H9 (cell line): ENCODE results near the gene NACAD. TPM values are rescaled to one million over a fixed set of nuclear protein-coding genes. Genes with fewer than 3 reads are reported as not detected.
A peak's percentile ranks its signal among the peaks of the same experiment; 100 is the strongest.

ENCODE experiments used
- DNase-seq: peaks from one replicate; pipeline ENCODE4 v3.0.0-alpha.2; 2017
- H2AFZ ChIP-seq: one replicate; pipeline ENCODE4 v1.6.1; 2013; ENCODE audit warnings: mild to moderate bottlenecking, low read length, control low read depth, moderate library complexity
- H2AK5ac ChIP-seq: 2 replicates; pipeline ENCODE4 v1.6.1; 2013; ENCODE audit warnings: low read length, control low read depth, mixed read lengths; ENCODE audit not compliant: insufficient read length
- H2BK120ac ChIP-seq: one replicate; pipeline ENCODE4 v1.6.1; 2013; ENCODE audit warnings: low read depth, mild to moderate bottlenecking, low read length, control low read depth, inconsistent platforms; ENCODE audit not compliant: poor library complexity, severe bottlenecking
- H2BK12ac ChIP-seq: 2 replicates; pipeline ENCODE4 v1.6.1; 2013; ENCODE audit warnings: low read length, control low read depth, mixed read lengths, low read depth; ENCODE audit not compliant: insufficient read length
- H2BK15ac ChIP-seq: 2 replicates; pipeline ENCODE4 v1.6.1; 2013; ENCODE audit warnings: low read depth, low read length, control low read depth
- H2BK20ac ChIP-seq: one replicate; pipeline ENCODE4 v1.6.1; 2013; ENCODE audit warnings: low read depth, mild to moderate bottlenecking, low read length, control low read depth, inconsistent platforms; ENCODE audit not compliant: poor library complexity, severe bottlenecking
- H2BK5ac ChIP-seq: 2 replicates; pipeline ENCODE4 v1.6.1; 2013; ENCODE audit warnings: low read length, control low read depth, mixed read lengths; ENCODE audit not compliant: insufficient read length
- H3K14ac ChIP-seq: 2 replicates; pipeline ENCODE4 v1.6.1; 2013; ENCODE audit warnings: low read length, control low read depth; ENCODE audit not compliant: insufficient read depth
- H3K18ac ChIP-seq: 2 replicates; pipeline ENCODE4 v1.6.1; 2013; ENCODE audit warnings: low read depth, mild to moderate bottlenecking, mixed read lengths, low read length, control low read depth; ENCODE audit not compliant: insufficient read length
- H3K23ac ChIP-seq: 2 replicates; pipeline ENCODE4 v1.6.1; 2013; ENCODE audit warnings: low read length, control low read depth, mixed read lengths, low read depth; ENCODE audit not compliant: insufficient read length
- H3K23me2 ChIP-seq: 2 replicates; pipeline ENCODE4 v1.6.1; 2013; ENCODE audit warnings: low read depth, mild to moderate bottlenecking, mixed read lengths, low read length, control low read depth; ENCODE audit not compliant: insufficient read length, poor library complexity, severe bottlenecking
- H3K27ac ChIP-seq: 2 replicates; pipeline ENCODE4 v1.5.1; 2013; ENCODE audit warnings: low read length, control low read depth, mixed read lengths, low read depth; ENCODE audit not compliant: insufficient read length
- H3K27me3 ChIP-seq: 2 replicates; pipeline ENCODE4 v1.6.1; 2013; ENCODE audit warnings: low read length, control low read depth, inconsistent platforms; ENCODE audit not compliant: insufficient read depth
- H3K4ac ChIP-seq: 2 replicates; pipeline ENCODE4 v1.6.1; 2013; ENCODE audit warnings: low read depth, mild to moderate bottlenecking, control low read depth, inconsistent platforms, low read length, moderate library complexity
- H3K4me1 ChIP-seq: 2 replicates; pipeline ENCODE4 v1.6.1; 2013; ENCODE audit warnings: low read length, control low read depth, inconsistent platforms; ENCODE audit not compliant: insufficient read depth
- H3K4me2 ChIP-seq: 2 replicates; pipeline ENCODE4 v1.6.1; 2013; ENCODE audit warnings: low read length, control low read depth, mixed read lengths; ENCODE audit not compliant: insufficient read length, insufficient read depth
- H3K56ac ChIP-seq: 2 replicates; pipeline ENCODE4 v1.6.1; 2013; ENCODE audit warnings: low read depth, mild to moderate bottlenecking, mixed read lengths, low read length, control low read depth; ENCODE audit not compliant: insufficient read length
- H3K79me1 ChIP-seq: 2 replicates; pipeline ENCODE4 v1.6.1; 2013; ENCODE audit warnings: low read depth, mild to moderate bottlenecking, moderate library complexity, low read length, control low read depth, inconsistent platforms; ENCODE audit not compliant: insufficient read depth, poor library complexity, severe bottlenecking
- H3K79me2 ChIP-seq: 2 replicates; pipeline ENCODE4 v1.6.1; 2013; ENCODE audit warnings: low read length, control low read depth, inconsistent platforms; ENCODE audit not compliant: insufficient read depth
- H3K9ac ChIP-seq: 2 replicates; pipeline ENCODE4 v1.6.1; 2013; ENCODE audit warnings: low read length, control low read depth, mixed read lengths; ENCODE audit not compliant: insufficient read length; ENCODE audit errors: extremely low read depth
- H3K9me3 ChIP-seq: one replicate; pipeline ENCODE4 v1.6.1; 2013; ENCODE audit warnings: low read depth, low read length, inconsistent platforms; ENCODE audit not compliant: control insufficient read depth
- H3T11ph ChIP-seq: one replicate; pipeline ENCODE4 v1.6.1; 2013; ENCODE audit warnings: mild to moderate bottlenecking, low read length, control low read depth, inconsistent platforms
- H4K20me1 ChIP-seq: one replicate; pipeline ENCODE4 v1.6.1; 2013; ENCODE audit not compliant: control insufficient read depth, insufficient read length, insufficient read depth
- H4K5ac ChIP-seq: 2 replicates; pipeline ENCODE4 v1.6.1; 2013; ENCODE audit warnings: low read depth, mild to moderate bottlenecking, mixed read lengths, low read length, control low read depth; ENCODE audit not compliant: insufficient read length
- H4K8ac ChIP-seq: replicated peaks from 2 replicates; pipeline ENCODE4 v1.6.1; 2013; ENCODE audit warnings: low read length, control low read depth, mixed read lengths, low read depth; ENCODE audit not compliant: insufficient read length
- H4K91ac ChIP-seq: 2 replicates; pipeline ENCODE4 v1.6.1; 2013; ENCODE audit warnings: low read depth, mild to moderate bottlenecking, moderate library complexity, mixed read lengths, low read length, control low read depth; ENCODE audit not compliant: insufficient read length
- H3K27ac Mint-ChIP-seq, 3 experiments: 2 replicates in 2 of 3; 3 replicates in 1 of 3; pipeline ENCODE4 v1.8.0; 2020 to 2021; ENCODE audit warnings: mixed read lengths in 3 of 3, mild to moderate bottlenecking in 1 of 3, moderate library complexity in 1 of 3
- H3K27me3 Mint-ChIP-seq: 2 replicates; pipeline ENCODE4 v1.8.0; 2021; ENCODE audit warnings: low read depth, mild to moderate bottlenecking, moderate library complexity, mixed read lengths
- H3K36me3 Mint-ChIP-seq, 3 experiments: 2 replicates in 2 of 3; 3 replicates in 1 of 3; pipeline ENCODE4 v1.8.0; 2020 to 2021; ENCODE audit warnings: low read depth in 3 of 3, mixed read lengths in 3 of 3; ENCODE audit not compliant: insufficient read depth in 1 of 3
- H3K4me1 Mint-ChIP-seq, 2 experiments: 2 replicates each; pipeline ENCODE4 v1.8.0; 2020; ENCODE audit warnings: mixed read lengths in 2 of 2
- H3K4me3 Mint-ChIP-seq, 2 experiments: 2 replicates in 1 of 2; 3 replicates in 1 of 2; pipeline ENCODE4 v1.8.0; 2020 to 2021; ENCODE audit warnings: mild to moderate bottlenecking in 2 of 2, mixed read lengths in 2 of 2, moderate library complexity in 1 of 2
- H3K9me3 Mint-ChIP-seq, 2 experiments: 2 replicates in 1 of 2; 3 replicates in 1 of 2; pipeline ENCODE4 v1.8.0; 2020; ENCODE audit warnings: mild to moderate bottlenecking in 2 of 2, mixed read lengths in 2 of 2, moderate library complexity in 1 of 2
- WGBS: extraction: QIAGEN DNeasy Blood & Tissue Kit; methylation state at CpG from one replicate; pipeline ENCODE4 v1.1.7; 2013; ENCODE audit warnings: missing lambda C conversion rate, low lambda C conversion rate, mixed read lengths; ENCODE audit not compliant: insufficient read length; ENCODE audit errors: extremely low coverage; 5-methylcytosine and 5-hydroxymethylcytosine counted together
- total RNA-seq: library from RNA; stranded (reverse); gene quantifications from 2 replicates; pipeline ENCODE4 v1.2.1, GENCODE V29; 2021
- TF ChIP-seq, protein P1 (sequence below): fragments of 200-600 bp; sonication (generic); conservative IDR thresholded peaks from 3 replicates; pipeline ENCODE4 v1.8.0; 2021; ENCODE audit warnings: antibody characterized with exemption, mild to moderate bottlenecking

The NACAD gene
- total RNA-seq, 1 experiment from 2014 or later, result 8.0 TPM

DNA sequence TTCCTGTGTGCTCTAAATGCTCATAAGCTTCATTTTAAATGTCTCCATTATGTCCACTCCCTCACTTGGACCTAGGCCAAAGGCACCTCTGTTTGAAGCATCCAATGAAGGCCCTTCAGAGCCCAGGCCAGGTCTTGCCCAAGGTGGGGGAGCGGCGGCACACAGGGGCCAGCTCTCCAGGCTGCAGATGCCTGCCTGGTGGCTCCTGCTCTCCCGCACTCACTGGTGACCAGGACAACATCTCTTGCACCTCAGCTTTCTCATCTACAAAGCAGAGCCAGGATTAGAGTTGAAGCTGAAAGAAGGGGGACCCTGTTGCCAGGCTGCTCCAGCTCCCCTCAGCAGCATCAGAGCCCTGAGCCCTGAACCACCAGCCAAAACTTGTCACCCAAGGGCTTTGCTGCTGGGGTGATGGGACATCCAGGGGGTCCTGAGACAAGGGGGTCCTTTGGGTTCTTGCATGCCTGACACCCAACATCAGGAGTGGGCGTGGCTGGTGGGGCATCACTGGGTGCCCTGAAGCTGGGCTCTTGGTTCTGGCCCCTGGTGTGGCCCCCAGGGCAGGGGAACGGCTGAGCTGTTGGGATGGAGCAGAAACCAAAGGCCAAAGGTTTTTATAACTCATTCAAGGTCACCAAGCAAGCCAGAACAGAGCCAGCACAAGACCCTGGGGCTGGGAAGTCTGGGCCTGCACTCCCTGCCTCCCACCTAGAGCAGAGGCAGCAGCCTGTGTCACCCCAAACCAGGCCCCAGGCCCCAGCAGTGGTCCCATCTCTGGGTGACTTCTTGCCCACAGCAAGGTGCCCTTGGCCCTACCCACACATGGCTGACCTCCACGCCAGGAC is 1.2 kb downstream of the NACAD start:
- peaks cover 2% of the 10 kb centered on the region; the same call in 1 of the 2 replicates for H3K4me1 ChIP-seq
- no peaks in the 10 kb centered on the region for H3K9me3 ChIP-seq
- H3K4me2 ChIP-seq, result no peak overlapping the region
- no peak overlapping the region for H4K8ac ChIP-seq
- no peak overlapping the region for H3K27ac ChIP-seq
- H2BK15ac ChIP-seq, result no peak overlapping the region
- H3K27me3 ChIP-seq, result no peaks in the 10 kb centered on the region
- no peaks in the 10 kb centered on the region for H3K79me1 ChIP-seq
- Mint-ChIP-seq H3K9me3 (no peaks in the 10 kb centered on the region; a peak in 1 of 5 replicates), H3K27me3 (peaks cover 29% of the 10 kb centered on the region), H3K27ac (no peak overlapping the region), H3K36me3 (no peaks in the 10 kb centered on the region), H3K4me1 (peaks cover 7 to 8% of the 10 kb centered on the region in 2 experiments), H3K4me3 (peak overlapping the region; percentile 53 to 75; a peak in 3 of 5 replicates)
- no peak overlapping the region for H2BK20ac ChIP-seq
- H2BK5ac ChIP-seq, result no peak overlapping the region
- no peak for DNase-seq
- H3K4ac ChIP-seq, result no peak overlapping the region
- H4K91ac ChIP-seq, result no peak overlapping the region
- no peak overlapping the region for H2BK120ac ChIP-seq
- no peaks in the 10 kb centered on the region for H3K79me2 ChIP-seq
- no peak overlapping the region for H4K5ac ChIP-seq
- H3K23ac ChIP-seq, result no peak overlapping the region
- H2AFZ ChIP-seq, result no peak overlapping the region
- no peak overlapping the region for H3K14ac ChIP-seq
- H2AK5ac ChIP-seq, result no peak overlapping the region
- no CpG with 5 or more reads among the region's 6 CpGs for whole genome bisulfite sequencing
- H3K23me2 ChIP-seq, result no peaks in the 10 kb centered on the region
- TF ChIP-seq, protein P1, sequence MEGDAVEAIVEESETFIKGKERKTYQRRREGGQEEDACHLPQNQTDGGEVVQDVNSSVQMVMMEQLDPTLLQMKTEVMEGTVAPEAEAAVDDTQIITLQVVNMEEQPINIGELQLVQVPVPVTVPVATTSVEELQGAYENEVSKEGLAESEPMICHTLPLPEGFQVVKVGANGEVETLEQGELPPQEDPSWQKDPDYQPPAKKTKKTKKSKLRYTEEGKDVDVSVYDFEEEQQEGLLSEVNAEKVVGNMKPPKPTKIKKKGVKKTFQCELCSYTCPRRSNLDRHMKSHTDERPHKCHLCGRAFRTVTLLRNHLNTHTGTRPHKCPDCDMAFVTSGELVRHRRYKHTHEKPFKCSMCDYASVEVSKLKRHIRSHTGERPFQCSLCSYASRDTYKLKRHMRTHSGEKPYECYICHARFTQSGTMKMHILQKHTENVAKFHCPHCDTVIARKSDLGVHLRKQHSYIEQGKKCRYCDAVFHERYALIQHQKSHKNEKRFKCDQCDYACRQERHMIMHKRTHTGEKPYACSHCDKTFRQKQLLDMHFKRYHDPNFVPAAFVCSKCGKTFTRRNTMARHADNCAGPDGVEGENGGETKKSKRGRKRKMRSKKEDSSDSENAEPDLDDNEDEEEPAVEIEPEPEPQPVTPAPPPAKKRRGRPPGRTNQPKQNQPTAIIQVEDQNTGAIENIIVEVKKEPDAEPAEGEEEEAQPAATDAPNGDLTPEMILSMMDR, result no peak
- H3K9ac ChIP-seq, result no peak overlapping the region
- no peak overlapping the region for H2BK12ac ChIP-seq
- H3T11ph ChIP-seq, result no peak overlapping the region
- no peaks in the 10 kb centered on the region for H4K20me1 ChIP-seq
- no peak overlapping the region for H3K18ac ChIP-seq
- H3K56ac ChIP-seq, result no peak overlapping the region
